ENCODE data around the gene FSCN2. TPM values are rescaled to one million over a fixed set of nuclear protein-coding genes. Genes with fewer than 3 reads are reported as not detected.

The FSCN2 gene
- total and polyA plus RNA-seq, 2 experiments from 2014 or later = 0.13 to 1.6 TPM

- Histone ChIP-seq H3K27me3 (ENCODE audit: insufficient read depth) (peaks cover 22% of the 10 kb centered on the region), H3K4me2 (peak overlapping the region; percentile 76; the same call in 1 of the 2 replicates), H3K9me2 (ENCODE audit: insufficient read depth) (0 out of 2 replicates have a peak, but pooled peaks cover 4% of the 10 kb centered on the region), H3K27ac (ENCODE audit: low read depth) (no peak overlapping the region), H3K36me3 (ENCODE audit: insufficient read depth) (no peaks in the 10 kb centered on the region), H3K4me3 (no peak overlapping the region; the same call in 1 of the 2 replicates), H3K4me1 (ENCODE audit: insufficient read depth) (no peaks in the 10 kb centered on the region), H2AFZ (no peak overlapping the region), H3K79me2 (replicated peaks; ENCODE audit: insufficient read depth) (no peaks in the 10 kb centered on the region), H4K20me1 (replicated peaks; ENCODE audit: insufficient read depth) (no peaks in the 10 kb centered on the region), H3F3A (replicated peaks; ENCODE audit: low read depth) (no peaks in the 10 kb centered on the region)
- DNase-seq (ENCODE audit: low spot score) (no peak), ATAC-seq (no peak)
- TF ChIP-seq POLR2AphosphoS5 (IDR thresholded peaks at IDR 0.05; ENCODE audit: low read depth) (no peak), STAT1 (IDR thresholded peaks at IDR 0.05; ENCODE audit: unreplicated experiment) (no peak), CTCF (conservative IDR thresholded peaks at IDR 0.05; ENCODE audit: low read depth in 2 of 2) (no peak), NANOG (IDR thresholded peaks at IDR 0.05; ENCODE audit: borderline replicate concordance) (no peak), ZNF114 (CRISPR knock-in tag; IDR thresholded peaks at IDR 0.05) (no peak), JUNB (IDR thresholded peaks at IDR 0.05; ENCODE audit: unreplicated experiment) (no peak), REST (IDR thresholded peaks at IDR 0.05; ENCODE audit: unreplicated experiment) (no peak), ZNF462 (CRISPR knock-in tag; IDR thresholded peaks at IDR 0.05) (no peak), ETS1 (IDR thresholded peaks at IDR 0.05) (no peak), EZH2 (IDR thresholded peaks at IDR 0.05; ENCODE audit: low read depth, unreplicated experiment) (no peak), ZNF331 (CRISPR knock-in tag; IDR thresholded peaks at IDR 0.05; ENCODE audit: low read depth) (no peak)
- H3K27me3 Mint-ChIP-seq (ENCODE audit: insufficient read depth, low read depth, poor library complexity) = peaks cover 25% of the 10 kb centered on the region
- H3K9me3 Mint-ChIP-seq = no peaks in the 10 kb centered on the region; the same call in 2 of the 3 replicates
- no peaks in the 10 kb centered on the region for H3K36me3 Mint-ChIP-seq (ENCODE audit: low read depth)
- H3K4me1 Mint-ChIP-seq = peaks cover 7% of the 10 kb centered on the region
- H3K4me3 Mint-ChIP-seq = peak overlapping the region; percentile 50; the same call in 1 of the 3 replicates
- H3K27ac Mint-ChIP-seq = no peak overlapping the region
Observed at GRCh38 chr17:81535480-81536298, 7.5 kb downstream of the FSCN2 start.
